ENCODE data around the gene STMN1.

DNA sequence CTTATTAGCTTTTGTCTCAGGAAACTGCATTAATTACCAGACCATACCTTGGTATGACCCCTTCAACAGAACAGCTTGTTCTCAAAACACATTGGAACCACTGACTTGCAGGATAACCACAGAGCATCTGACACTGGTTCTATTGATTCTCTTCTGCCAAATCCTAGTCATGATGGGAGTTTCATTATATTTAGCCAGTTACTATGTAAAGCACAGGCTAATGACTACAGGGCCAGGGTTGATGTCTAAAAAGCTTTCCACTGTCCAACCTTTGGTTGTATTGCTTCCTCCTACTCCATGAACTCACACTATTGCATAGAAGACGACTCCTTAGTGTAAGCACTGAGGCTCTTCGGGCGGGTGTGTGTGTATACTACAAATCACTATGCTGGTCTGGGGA is 3.8 kb downstream of the STMN1 start:
- TF ChIP-seq JUND (IDR thresholded peaks at IDR 0.05; ENCODE audit: low read length) (no peak), EP300 (IDR thresholded peaks at IDR 0.05; ENCODE audit: borderline replicate concordance in 1 of 2, low read depth in 2 of 2, low read length in 2 of 2) (no peak), EZH2 (IDR thresholded peaks at IDR 0.05; ENCODE audit: low read depth, low read length, severe bottlenecking) (no peak), POLR2AphosphoS5 (IDR thresholded peaks at IDR 0.05; ENCODE audit: low read depth, low read length) (no peak), JUN (IDR thresholded peaks at IDR 0.05; ENCODE audit: low read depth, low read length) (no peak)
- TF ChIP-seq, protein P1, sequence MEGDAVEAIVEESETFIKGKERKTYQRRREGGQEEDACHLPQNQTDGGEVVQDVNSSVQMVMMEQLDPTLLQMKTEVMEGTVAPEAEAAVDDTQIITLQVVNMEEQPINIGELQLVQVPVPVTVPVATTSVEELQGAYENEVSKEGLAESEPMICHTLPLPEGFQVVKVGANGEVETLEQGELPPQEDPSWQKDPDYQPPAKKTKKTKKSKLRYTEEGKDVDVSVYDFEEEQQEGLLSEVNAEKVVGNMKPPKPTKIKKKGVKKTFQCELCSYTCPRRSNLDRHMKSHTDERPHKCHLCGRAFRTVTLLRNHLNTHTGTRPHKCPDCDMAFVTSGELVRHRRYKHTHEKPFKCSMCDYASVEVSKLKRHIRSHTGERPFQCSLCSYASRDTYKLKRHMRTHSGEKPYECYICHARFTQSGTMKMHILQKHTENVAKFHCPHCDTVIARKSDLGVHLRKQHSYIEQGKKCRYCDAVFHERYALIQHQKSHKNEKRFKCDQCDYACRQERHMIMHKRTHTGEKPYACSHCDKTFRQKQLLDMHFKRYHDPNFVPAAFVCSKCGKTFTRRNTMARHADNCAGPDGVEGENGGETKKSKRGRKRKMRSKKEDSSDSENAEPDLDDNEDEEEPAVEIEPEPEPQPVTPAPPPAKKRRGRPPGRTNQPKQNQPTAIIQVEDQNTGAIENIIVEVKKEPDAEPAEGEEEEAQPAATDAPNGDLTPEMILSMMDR (IDR thresholded peaks at IDR 0.05; ENCODE audit: control extremely low read depth in 1 of 3, insufficient read depth in 1 of 3, low read depth in 1 of 3, low read length in 3 of 3): no peak

Data from H1 (cell line).